Tibial nerve (tissue), 4 donors: ENCODE measurements around the gene MMEL1. TPM values are rescaled to one million over a fixed set of nuclear protein-coding genes. Genes with fewer than 3 reads are reported as not detected.
"Not testable (repeated sequence)": the region's sequence is repeated elsewhere in the genome, so short reads cannot be mapped to it uniquely, and the experiment has no call there.

ENCODE experiments used
- DNase-seq, 2 donors: peaks; one replicate each; pipeline ENCODE4 v3.0.0-alpha.2; 2019; ENCODE audit warnings: low spot score in 2 of 2
- H3K27ac ChIP-seq, 4 donors: fragments of 200-600 bp; sonication (generic) in 3 of 4; one replicate each; pipeline ENCODE4 v1.5.1; 2017 to 2019; ENCODE audit warnings: mild to moderate bottlenecking in 1 of 4
- H3K27me3 ChIP-seq, 2 donors: fragments of 200-600 bp; sonication (generic) in 1 of 2; one replicate each; pipeline versions ENCODE4 v1.5.1 to v1.6.0; 2017 to 2019
- H3K36me3 ChIP-seq, 3 donors: fragments of 200-600 bp; sonication (generic); one replicate each; pipeline ENCODE4 v1.5.1; 2018 to 2019
- H3K4me1 ChIP-seq, 4 donors: fragments of 200-600 bp; sonication (generic) in 3 of 4; one replicate each; pipeline ENCODE4 v1.5.1; 2017 to 2019
- H3K4me3 ChIP-seq, 4 donors: fragments of 200-600 bp; sonication (generic) in 3 of 4; one replicate each; pipeline ENCODE4 v1.5.1; 2017 to 2019; ENCODE audit warnings: mild to moderate bottlenecking in 1 of 4, moderate library complexity in 1 of 4
- H3K9me3 ChIP-seq, 4 donors: fragments of 200-600 bp; sonication (generic) in 3 of 4; one replicate each; pipeline ENCODE4 v1.5.1; 2017 to 2019
- CTCF ChIP-seq, 5 experiments: fragments of 200-600 bp in 3 of 5; fragments of 450-650 bp in 2 of 5; sonication (generic) in 3 of 5; IDR thresholded peaks; one replicate each; pipeline ENCODE4 v1.5.1; 2016 to 2019; ENCODE audit warnings: antibody characterized with exemption in 5 of 5, mild to moderate bottlenecking in 3 of 5, moderate library complexity in 2 of 5
- EP300 ChIP-seq, 2 donors: sonication (generic); formaldehyde crosslinking; IDR thresholded peaks; one replicate each; pipeline ENCODE4 v1.6.1; 2017; ENCODE audit warnings: antibody characterized with exemption in 2 of 2, mild to moderate bottlenecking in 1 of 2
- POLR2A ChIP-seq, 2 donors: fragments of 450-650 bp; IDR thresholded peaks; one replicate each; pipeline ENCODE4 v1.6.1; 2017; ENCODE audit warnings: antibody characterized with exemption in 2 of 2, mild to moderate bottlenecking in 2 of 2, moderate library complexity in 2 of 2
- WGBS, 2 donors: methylation state at CpG; one replicate each; pipeline ENCODE4 v1.1.5; 2018; 5-methylcytosine and 5-hydroxymethylcytosine counted together
- total RNA-seq, 4 donors: library from RNA; depleted of rRNA; stranded (reverse); fragments of >200 nt; gene quantifications; one replicate each; pipeline ENCODE4 v1.1.0, GENCODE V29; 2016

MMEL1 gene
- total RNA-seq, 4 donors from 2014 or later = 0.21 to 2.2 TPM; not detected in 2

GRCh38 chr1:2578758-2579118 is 54.1 kb downstream of the MMEL1 start:
- DNase-seq = no peak
- peak overlapping the region in 3 of 4 donors; percentile 54 to 92 (median 79) for H3K27ac ChIP-seq
- H3K36me3 ChIP-seq = no peaks in the 10 kb centered on the region
- peaks cover 0 to 5% of the 10 kb centered on the region in 2 donors for H3K27me3 ChIP-seq
- H3K4me3 ChIP-seq = no peak overlapping the region
- no peak for TF ChIP-seq CTCF (IDR thresholded peaks at IDR 0.05)
- TF ChIP-seq POLR2A (IDR thresholded peaks at IDR 0.05) = no peak
- no peak for TF ChIP-seq EP300 (IDR thresholded peaks at IDR 0.05)
- peaks cover 0 to 24% (median 15%) of the 10 kb centered on the region in 4 donors for H3K4me1 ChIP-seq
- 56 to 58% methylated on average over 4 of the region's 4 CpGs for WGBS, 2 donors
- H3K9me3 ChIP-seq = peaks cover 0 to under 1% (median 0%) of the 10 kb centered on the region in 4 donors

- WGBS, 2 donors = 84% methylated on average over 20 to 21 of the region's 23 CpGs
- Histone ChIP-seq H3K27ac (peak overlapping the region in 3 of 4 donors; percentile 54 to 92 (median 79)), H3K4me3 (peak overlapping the region in 1 of 4 donors; percentile 31), H3K27me3 (peaks cover 0 to 14% of the 10 kb centered on the region in 2 donors), H3K4me1 (peaks cover 0 to 20% (median 12%) of the 10 kb centered on the region in 4 donors)
- not testable (repeated sequence) for DNase-seq, H3K36me3 ChIP-seq, H3K9me3 ChIP-seq
Observed at GRCh38 chr1:2577565-2578075, 55.2 kb downstream of the MMEL1 start.

GRCh38 chr1:2575801-2576663 is 56.8 kb downstream of the MMEL1 start:
- peaks cover 0 to 20% (median 12%) of the 10 kb centered on the region in 4 donors for H3K4me1 ChIP-seq
- no peaks in the 10 kb centered on the region for H3K36me3 ChIP-seq
- peak overlapping the region in 2 of 4 donors; percentile 12 to 72 for H3K27ac ChIP-seq
- peaks cover 0 to 14% of the 10 kb centered on the region in 2 donors for H3K27me3 ChIP-seq
- H3K9me3 ChIP-seq = peaks cover 0 to 10% (median 0%) of the 10 kb centered on the region in 4 donors
- TF ChIP-seq CTCF (IDR thresholded peaks at IDR 0.05) (no peak), POLR2A (IDR thresholded peaks at IDR 0.05) (no peak), EP300 (IDR thresholded peaks at IDR 0.05) (no peak)
- no peak for DNase-seq
- H3K4me3 ChIP-seq = no peak overlapping the region
- WGBS, 2 donors = 70 to 73% methylated on average over 20 to 22 of the region's 23 CpGs

GRCh38 chr1:2574350-2574749 is 58.5 kb downstream of the MMEL1 start:
- TF ChIP-seq POLR2A (IDR thresholded peaks at IDR 0.05) = no peak
- TF ChIP-seq EP300 (IDR thresholded peaks at IDR 0.05) = no peak
- TF ChIP-seq CTCF (IDR thresholded peaks at IDR 0.05) = no peak
- 45 to 51% methylated on average over 9 of the region's 9 CpGs for WGBS, 2 donors

GRCh38 chr1:2573250-2573920 is 59.4 kb downstream of the MMEL1 start:
- no peak for DNase-seq
- no peak overlapping the region for H3K4me3 ChIP-seq
- H3K4me1 ChIP-seq = peaks cover 0 to 14% (median 9%) of the 10 kb centered on the region in 4 donors
- H3K36me3 ChIP-seq = no peaks in the 10 kb centered on the region
- no peak for TF ChIP-seq POLR2A (IDR thresholded peaks at IDR 0.05)
- no peak for TF ChIP-seq CTCF (IDR thresholded peaks at IDR 0.05)
- TF ChIP-seq EP300 (IDR thresholded peaks at IDR 0.05) = no peak
- peaks cover 0 to 27% of the 10 kb centered on the region in 2 donors for H3K27me3 ChIP-seq
- no peak overlapping the region for H3K27ac ChIP-seq
- 80 to 88% methylated on average over 8 of the region's 8 CpGs for WGBS, 2 donors
- peaks cover 0 to 10% (median 0%) of the 10 kb centered on the region in 4 donors for H3K9me3 ChIP-seq

More at GRCh38 chr1:2574350-2574749, 58.5 kb downstream of the MMEL1 start:
- Histone ChIP-seq H3K4me3 (no peak overlapping the region), H3K27me3 (peaks cover 0 to 23% of the 10 kb centered on the region in 2 donors), H3K9me3 (peaks cover 0 to 10% (median 0%) of the 10 kb centered on the region in 4 donors), H3K27ac (no peak overlapping the region), H3K36me3 (no peaks in the 10 kb centered on the region), H3K4me1 (peaks cover 0 to 20% (median 12%) of the 10 kb centered on the region in 4 donors)
- DNase-seq = no peak
